PFSK-1 (cell line): ENCODE results near the gene CAMK1D.

ENCODE experiments used
- FOXP2 ChIP-seq: optimal IDR thresholded peaks from 2 replicates; pipeline ENCODE3; 2011; ENCODE audit warnings: borderline replicate concordance, control low read depth, inconsistent platforms; ENCODE audit not compliant: insufficient read depth; ENCODE audit errors: extremely low read length, extremely low read depth
- POLR2AphosphoS5 ChIP-seq: IDR thresholded peaks from 2 replicates; pipeline ENCODE4 v1.6.1; 2012; ENCODE audit warnings: low read depth, mild to moderate bottlenecking, control low read depth, low read length, moderate library complexity
- SIN3A ChIP-seq: IDR thresholded peaks from 2 replicates; pipeline ENCODE4 v1.6.1; 2012; ENCODE audit warnings: mild to moderate bottlenecking, low read length, moderate library complexity, borderline replicate concordance; ENCODE audit not compliant: insufficient read depth
- TAF1 ChIP-seq: IDR thresholded peaks from 2 replicates; pipeline ENCODE4 v1.6.1; 2012; ENCODE audit warnings: low read length, control low read depth, borderline replicate concordance; ENCODE audit not compliant: insufficient read depth
- TF ChIP-seq, protein P1 (sequence below), 2 experiments: IDR thresholded peaks; 2 replicates each; pipeline versions ENCODE4 v1.6.1 to v1.8.0; 2011 to 2012; ENCODE audit warnings: low read depth in 2 of 2, low read length in 2 of 2, control low read depth in 1 of 2, inconsistent platforms in 1 of 2, mild to moderate bottlenecking in 1 of 2, moderate library complexity in 1 of 2; ENCODE audit not compliant: insufficient read depth in 1 of 2

DNA sequence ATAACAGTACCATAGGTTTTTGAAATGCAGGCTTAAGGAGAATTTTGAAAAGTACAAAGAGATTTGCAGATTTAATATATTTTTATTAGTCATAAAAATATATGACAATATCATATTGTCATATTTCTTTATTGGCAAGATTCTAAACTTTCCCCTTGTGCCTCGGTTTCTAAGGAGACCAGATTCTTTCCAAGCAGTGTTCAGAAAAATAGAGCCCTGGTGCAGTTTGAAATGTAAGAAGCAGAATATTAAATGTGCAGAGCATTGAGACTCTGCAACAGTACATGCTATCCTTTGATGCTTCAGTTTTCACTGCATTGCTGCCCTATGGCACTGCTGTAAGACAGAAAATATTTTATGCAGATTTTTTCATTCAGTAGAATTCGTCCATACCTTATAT lies 408.9 kb downstream of the CAMK1D start:
- TF ChIP-seq POLR2AphosphoS5 (no peak), SIN3A (no peak), FOXP2 (no peak), TAF1 (no peak)
- TF ChIP-seq, protein P1, sequence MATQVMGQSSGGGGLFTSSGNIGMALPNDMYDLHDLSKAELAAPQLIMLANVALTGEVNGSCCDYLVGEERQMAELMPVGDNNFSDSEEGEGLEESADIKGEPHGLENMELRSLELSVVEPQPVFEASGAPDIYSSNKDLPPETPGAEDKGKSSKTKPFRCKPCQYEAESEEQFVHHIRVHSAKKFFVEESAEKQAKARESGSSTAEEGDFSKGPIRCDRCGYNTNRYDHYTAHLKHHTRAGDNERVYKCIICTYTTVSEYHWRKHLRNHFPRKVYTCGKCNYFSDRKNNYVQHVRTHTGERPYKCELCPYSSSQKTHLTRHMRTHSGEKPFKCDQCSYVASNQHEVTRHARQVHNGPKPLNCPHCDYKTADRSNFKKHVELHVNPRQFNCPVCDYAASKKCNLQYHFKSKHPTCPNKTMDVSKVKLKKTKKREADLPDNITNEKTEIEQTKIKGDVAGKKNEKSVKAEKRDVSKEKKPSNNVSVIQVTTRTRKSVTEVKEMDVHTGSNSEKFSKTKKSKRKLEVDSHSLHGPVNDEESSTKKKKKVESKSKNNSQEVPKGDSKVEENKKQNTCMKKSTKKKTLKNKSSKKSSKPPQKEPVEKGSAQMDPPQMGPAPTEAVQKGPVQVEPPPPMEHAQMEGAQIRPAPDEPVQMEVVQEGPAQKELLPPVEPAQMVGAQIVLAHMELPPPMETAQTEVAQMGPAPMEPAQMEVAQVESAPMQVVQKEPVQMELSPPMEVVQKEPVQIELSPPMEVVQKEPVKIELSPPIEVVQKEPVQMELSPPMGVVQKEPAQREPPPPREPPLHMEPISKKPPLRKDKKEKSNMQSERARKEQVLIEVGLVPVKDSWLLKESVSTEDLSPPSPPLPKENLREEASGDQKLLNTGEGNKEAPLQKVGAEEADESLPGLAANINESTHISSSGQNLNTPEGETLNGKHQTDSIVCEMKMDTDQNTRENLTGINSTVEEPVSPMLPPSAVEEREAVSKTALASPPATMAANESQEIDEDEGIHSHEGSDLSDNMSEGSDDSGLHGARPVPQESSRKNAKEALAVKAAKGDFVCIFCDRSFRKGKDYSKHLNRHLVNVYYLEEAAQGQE (IDR thresholded peaks at IDR 0.05; ENCODE audit: insufficient read depth in 1 of 2, low read depth in 2 of 2, low read length in 2 of 2): no peak
